ENCODE results near the gene SYP.

SYP gene

DNA sequence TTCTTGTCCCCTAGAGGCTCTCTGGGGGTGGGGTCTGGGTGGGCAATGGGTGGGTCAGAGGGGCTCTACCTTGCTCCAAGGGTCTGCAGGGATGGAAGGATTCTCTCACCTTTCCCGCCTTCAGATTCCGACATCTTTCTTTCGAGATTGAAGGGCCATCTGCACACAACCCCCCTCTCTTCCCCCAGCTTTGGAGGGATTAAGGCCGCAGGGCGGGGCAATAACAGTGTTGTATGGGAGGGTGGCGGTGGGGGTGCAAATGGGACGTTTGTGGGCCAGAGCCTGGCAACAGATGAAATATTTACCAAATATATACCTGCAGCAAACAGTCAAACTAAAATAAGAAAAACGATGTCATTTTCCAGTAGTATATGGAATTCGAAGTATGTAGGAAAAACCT is 33.2 kb upstream of the SYP start, which contains the start of gene CACNA1F:
CACNA1F (minus strand) TSS at position 165 of the 400 bp plus-strand sequence; CDS start at position 134, 31 bp downstream.
- H3K27ac ChIP-seq: no peak within 1 kb of the TSS
- no peaks in the 10 kb centered on the region for H4K20me1 ChIP-seq (ENCODE audit: insufficient read depth)
- no peak within 1 kb of the TSS for H2AFZ ChIP-seq (ENCODE audit: low read depth)
- H3K36me3 ChIP-seq (ENCODE audit: insufficient read depth): no peaks in the 10 kb centered on the region
- H3K4me3 ChIP-seq (IDR thresholded peaks at IDR 0.05; ENCODE audit: insufficient read depth, low read depth, low read length): no peak within 1 kb of the TSS
- no peaks in the 10 kb centered on the region for H3K79me2 ChIP-seq (ENCODE audit: insufficient read depth, low read depth)
- TF ChIP-seq, protein P1, sequence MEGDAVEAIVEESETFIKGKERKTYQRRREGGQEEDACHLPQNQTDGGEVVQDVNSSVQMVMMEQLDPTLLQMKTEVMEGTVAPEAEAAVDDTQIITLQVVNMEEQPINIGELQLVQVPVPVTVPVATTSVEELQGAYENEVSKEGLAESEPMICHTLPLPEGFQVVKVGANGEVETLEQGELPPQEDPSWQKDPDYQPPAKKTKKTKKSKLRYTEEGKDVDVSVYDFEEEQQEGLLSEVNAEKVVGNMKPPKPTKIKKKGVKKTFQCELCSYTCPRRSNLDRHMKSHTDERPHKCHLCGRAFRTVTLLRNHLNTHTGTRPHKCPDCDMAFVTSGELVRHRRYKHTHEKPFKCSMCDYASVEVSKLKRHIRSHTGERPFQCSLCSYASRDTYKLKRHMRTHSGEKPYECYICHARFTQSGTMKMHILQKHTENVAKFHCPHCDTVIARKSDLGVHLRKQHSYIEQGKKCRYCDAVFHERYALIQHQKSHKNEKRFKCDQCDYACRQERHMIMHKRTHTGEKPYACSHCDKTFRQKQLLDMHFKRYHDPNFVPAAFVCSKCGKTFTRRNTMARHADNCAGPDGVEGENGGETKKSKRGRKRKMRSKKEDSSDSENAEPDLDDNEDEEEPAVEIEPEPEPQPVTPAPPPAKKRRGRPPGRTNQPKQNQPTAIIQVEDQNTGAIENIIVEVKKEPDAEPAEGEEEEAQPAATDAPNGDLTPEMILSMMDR (conservative IDR thresholded peaks at IDR 0.05; ENCODE audit: low read depth, low read length): no peak
- H3K4me1 ChIP-seq (ENCODE audit: low read depth, poor library complexity, severe bottlenecking): peaks cover 8% of the 10 kb centered on the region
- no peak within 1 kb of the TSS for H3K9ac ChIP-seq
- H3K4me2 ChIP-seq: no peak within 1 kb of the TSS
- H3K27me3 ChIP-seq (ENCODE audit: insufficient read depth, low read depth): no peaks in the 10 kb centered on the region

GRCh38 chrX:49232525-49232924 is 32.5 kb upstream of the SYP start:
- Histone ChIP-seq H3K36me3 (ENCODE audit: insufficient read depth) (no peaks in the 10 kb centered on the region), H3K4me1 (ENCODE audit: low read depth, poor library complexity, severe bottlenecking) (peaks cover 8% of the 10 kb centered on the region), H3K9ac (no peak overlapping the region), H3K4me3 (IDR thresholded peaks at IDR 0.05; ENCODE audit: insufficient read depth, low read depth, low read length) (no peak overlapping the region), H3K79me2 (ENCODE audit: insufficient read depth, low read depth) (no peaks in the 10 kb centered on the region), H3K27ac (no peak overlapping the region), H4K20me1 (ENCODE audit: insufficient read depth) (no peaks in the 10 kb centered on the region), H3K4me2 (no peak overlapping the region), H2AFZ (ENCODE audit: low read depth) (no peak overlapping the region), H3K27me3 (ENCODE audit: insufficient read depth, low read depth) (no peaks in the 10 kb centered on the region)
- TF ChIP-seq, protein P1 (conservative IDR thresholded peaks at IDR 0.05; ENCODE audit: low read depth, low read length): no peak

DNA sequence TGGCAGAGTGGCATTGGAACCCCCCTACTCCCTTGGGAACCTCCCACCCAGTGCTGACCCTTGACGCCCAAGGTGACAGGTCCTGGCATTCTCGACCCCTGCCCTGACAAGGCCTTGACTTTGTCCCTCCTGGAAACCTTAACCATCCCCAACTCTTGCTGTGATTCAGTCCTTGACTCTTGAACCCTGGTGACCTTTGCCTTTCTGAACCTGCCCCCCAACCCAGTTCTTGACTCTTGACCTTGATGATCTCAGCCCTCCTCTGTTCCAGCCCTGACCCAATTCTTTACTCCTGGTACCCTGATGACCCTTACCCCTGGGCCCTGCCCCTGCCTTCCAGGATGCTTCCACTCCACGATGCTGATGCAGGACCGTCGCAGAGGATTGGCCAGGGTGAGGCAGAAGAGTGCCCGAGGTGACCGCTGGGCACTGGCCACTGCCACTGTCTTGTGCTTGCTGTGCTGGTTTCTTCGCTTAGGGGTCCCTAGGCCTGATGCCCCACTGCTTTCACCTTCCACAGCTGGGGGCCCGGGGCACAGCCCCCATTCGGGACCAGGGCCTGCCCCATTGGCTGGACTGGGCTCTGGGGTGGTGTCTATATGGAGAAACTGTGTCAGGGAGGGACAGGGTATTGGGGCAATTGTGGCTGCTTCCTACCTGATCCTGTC is 31.5 kb upstream of the SYP start:
- TF ChIP-seq, protein P1 (conservative IDR thresholded peaks at IDR 0.05; ENCODE audit: low read depth, low read length): no peak
- H3K27ac ChIP-seq: no peak overlapping the region
- peak overlapping the region; percentile 22; the same call in 1 of the 2 replicates for H2AFZ ChIP-seq (ENCODE audit: low read depth)
- no peak overlapping the region for H3K9ac ChIP-seq
- no peaks in the 10 kb centered on the region for H4K20me1 ChIP-seq (ENCODE audit: insufficient read depth)
- no peaks in the 10 kb centered on the region for H3K27me3 ChIP-seq (ENCODE audit: insufficient read depth, low read depth)
- no peaks in the 10 kb centered on the region for H3K79me2 ChIP-seq (ENCODE audit: insufficient read depth, low read depth)
- H3K4me2 ChIP-seq: no peak overlapping the region; the same call in 1 of the 2 replicates
- H3K4me3 ChIP-seq (IDR thresholded peaks at IDR 0.05; ENCODE audit: insufficient read depth, low read depth, low read length): no peak overlapping the region
- no peaks in the 10 kb centered on the region for H3K36me3 ChIP-seq (ENCODE audit: insufficient read depth)
- H3K4me1 ChIP-seq (ENCODE audit: low read depth, poor library complexity, severe bottlenecking): peaks cover 8% of the 10 kb centered on the region

DNA sequence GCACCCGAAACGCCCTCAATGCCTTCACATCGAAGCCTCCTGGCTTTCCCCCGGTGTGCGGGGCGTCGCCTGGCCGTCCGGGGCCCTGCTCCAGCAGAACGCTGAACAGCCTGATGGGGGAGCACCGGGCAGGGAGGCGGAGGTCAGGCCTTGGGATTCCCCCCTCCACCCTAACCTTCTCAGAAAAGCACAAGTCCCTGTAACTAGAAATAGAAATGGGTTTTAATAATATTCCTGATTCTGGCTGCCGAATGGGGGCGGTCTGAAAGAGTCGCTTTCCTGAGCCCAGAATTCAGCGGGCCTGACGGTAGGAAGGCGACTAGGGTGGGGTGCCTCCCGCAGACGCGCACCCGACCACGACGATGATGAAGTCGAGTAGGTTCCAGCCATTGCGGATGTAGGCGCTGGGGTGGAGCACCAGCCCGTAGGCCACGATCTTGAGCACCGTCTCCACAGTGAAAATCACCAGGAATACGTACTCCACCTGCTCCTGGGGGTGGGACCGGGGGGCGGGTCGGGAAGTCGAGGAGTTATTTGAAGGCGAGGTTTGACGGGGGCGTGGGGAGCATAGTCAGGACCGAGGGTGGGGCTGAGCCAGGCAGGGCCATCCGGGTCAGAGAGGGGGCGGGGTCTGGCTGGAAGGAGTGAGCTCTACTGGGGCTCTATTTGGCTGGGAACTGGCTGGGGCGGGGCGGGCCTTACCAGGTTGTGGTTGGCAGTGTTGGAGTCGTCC is 30.7 kb upstream of the SYP start:
- Histone ChIP-seq H4K20me1 (ENCODE audit: insufficient read depth) (no peaks in the 10 kb centered on the region), H3K27ac (peak overlapping the region; percentile 67), H3K36me3 (ENCODE audit: insufficient read depth) (no peaks in the 10 kb centered on the region), H3K4me1 (ENCODE audit: low read depth, poor library complexity, severe bottlenecking) (peaks cover 3% of the 10 kb centered on the region), H3K79me2 (ENCODE audit: insufficient read depth, low read depth) (no peaks in the 10 kb centered on the region), H2AFZ (ENCODE audit: low read depth) (peak overlapping the region; percentile 76), H3K4me3 (IDR thresholded peaks at IDR 0.05; ENCODE audit: insufficient read depth, low read depth, low read length) (no peak overlapping the region), H3K9ac (peak overlapping the region; percentile 58; the same call in 1 of the 2 replicates), H3K4me2 (peak overlapping the region; percentile 73), H3K27me3 (ENCODE audit: insufficient read depth, low read depth) (no peaks in the 10 kb centered on the region)
- TF ChIP-seq, protein P1 (conservative IDR thresholded peaks at IDR 0.05; ENCODE audit: low read depth, low read length): 0 out of 2 replicates have a peak, but pooled peaks have one; percentile 34
